CD4-positive, alpha-beta memory T cell (primary cell): Measurements from ENCODE around the gene COX19. TPM values are rescaled to one million over a fixed set of nuclear protein-coding genes. Genes with fewer than 3 reads are reported as not detected.

ENCODE experiments used
- CTCF ChIA-PET: fragments of 350-600 bp; sonication (Branson Sonifier 250); formaldehyde crosslinking; loops from one replicate; lab custom pipeline; 2021; ENCODE audit warnings: inconsistent platforms; ENCODE audit not compliant: partially characterized antibody; lab: Charles Lee
- POLR2A ChIA-PET: fragments of 350-600 bp; sonication (Branson Sonifier 250); formaldehyde crosslinking; loops from one replicate; lab custom pipeline; 2021; ENCODE audit not compliant: partially characterized antibody; lab: Charles Lee
- DNase-seq, 5 donors: peaks; one replicate each; pipeline versions ENCODE4 v3.0.0 to v3.0.0-alpha.2; 2020 to 2022; ENCODE audit warnings: mixed read lengths in 1 of 5
- H3K27ac ChIP-seq: one replicate; pipeline ENCODE4 v1.7.0; 2013; ENCODE audit warnings: low read depth, low read length
- H3K27me3 ChIP-seq: 2 replicates; pipeline ENCODE4 v1.7.0; 2013; ENCODE audit warnings: mild to moderate bottlenecking, low read length, moderate library complexity; ENCODE audit not compliant: insufficient read depth
- H3K36me3 ChIP-seq: 2 replicates; pipeline ENCODE4 v1.7.0; 2013; ENCODE audit warnings: mild to moderate bottlenecking, low read length, moderate library complexity; ENCODE audit not compliant: insufficient read depth
- H3K4me1 ChIP-seq: 2 replicates; pipeline ENCODE4 v1.7.0; 2013; ENCODE audit warnings: mild to moderate bottlenecking, low read length, moderate library complexity; ENCODE audit not compliant: insufficient read depth
- H3K4me3 ChIP-seq, 2 donors: one replicate each; pipeline ENCODE4 v1.7.0; 2013; ENCODE audit warnings: low read length in 2 of 2, mild to moderate bottlenecking in 1 of 2
- H3K9me3 ChIP-seq, 2 donors: one replicate each; pipeline ENCODE4 v1.7.0; 2013; ENCODE audit warnings: low read length in 2 of 2, control low read depth in 1 of 2; ENCODE audit not compliant: control insufficient read depth in 1 of 2
- H3K27ac Mint-ChIP-seq, 7 donors: one replicate each; pipeline ENCODE4 v1.8.0; 2020 to 2021; ENCODE audit warnings: mixed read lengths in 7 of 7, mild to moderate bottlenecking in 6 of 7, inconsistent platforms in 3 of 7, moderate library complexity in 3 of 7
- H3K27me3 Mint-ChIP-seq, 2 donors: one replicate each; pipeline ENCODE4 v1.8.0; 2020 to 2021; ENCODE audit warnings: mixed read lengths in 2 of 2
- H3K36me3 Mint-ChIP-seq, 2 donors: one replicate each; pipeline ENCODE4 v1.8.0; 2020 to 2021; ENCODE audit warnings: mixed read lengths in 2 of 2, inconsistent platforms in 1 of 2, mild to moderate bottlenecking in 1 of 2
- H3K4me1 Mint-ChIP-seq, 4 donors: one replicate each; pipeline ENCODE4 v1.8.0; 2020 to 2021; ENCODE audit warnings: mixed read lengths in 4 of 4, mild to moderate bottlenecking in 1 of 4
- H3K4me3 Mint-ChIP-seq, 8 donors: one replicate each; pipeline ENCODE4 v1.8.0; 2020 to 2021; ENCODE audit warnings: mixed read lengths in 8 of 8, mild to moderate bottlenecking in 7 of 8, moderate library complexity in 6 of 8, inconsistent platforms in 3 of 8
- H3K9me3 Mint-ChIP-seq, 8 donors: one replicate each; pipeline ENCODE4 v1.8.0; 2020 to 2021; ENCODE audit warnings: mixed read lengths in 8 of 8, mild to moderate bottlenecking in 5 of 8, inconsistent platforms in 3 of 8, moderate library complexity in 1 of 8
- intact Hi-C: fragments of 100-400 bp; cut with micrococcal nuclease; formaldehyde crosslinking; loops from one replicate; pipeline ENCODE4 v1.15.1; 2023
- polyA plus RNA-seq, 2 donors: library from polyadenylated mRNA; unstranded; fragments of 300-500 nt; fragmentation: Illumina TruSeq; gene quantifications; one replicate each; pipeline ENCODE4 v1.2.3, GENCODE V29; 2021
- total RNA-seq, 2 experiments: library from RNA; stranded (reverse); gene quantifications; one replicate each; pipeline ENCODE4 v1.2.3, GENCODE V29; 2021

COX19 gene
- total and polyA plus RNA-seq, 4 experiments from 2014 or later: 20.5 to 50.0 (median 33.5) TPM

DNA sequence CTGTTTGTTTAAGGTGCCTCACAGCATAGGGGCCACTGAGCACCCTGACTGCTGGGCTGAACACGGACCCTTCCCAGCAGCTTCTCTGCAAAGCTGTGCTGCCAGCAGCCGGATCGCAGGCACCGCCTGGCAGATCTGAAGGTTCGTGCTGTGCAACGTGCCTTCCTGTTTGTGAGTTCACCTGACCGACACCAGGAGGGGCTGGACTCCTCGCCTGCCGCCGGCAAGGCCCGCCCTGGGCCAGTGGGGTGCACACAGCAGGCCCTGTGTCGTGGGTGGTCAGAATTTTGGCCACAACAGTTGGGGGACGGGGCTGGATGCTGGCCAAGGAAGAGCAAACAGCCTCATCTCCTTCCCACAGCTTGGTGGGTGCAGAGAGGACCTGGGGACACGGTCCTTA, 20.2 kb upstream of the COX19 start:
- Histone ChIP-seq H3K36me3 (no peaks in the 10 kb centered on the region), H3K27me3 (no peaks in the 10 kb centered on the region), H3K9me3 (no peaks in the 10 kb centered on the region), H3K4me1 (peaks cover 4% of the 10 kb centered on the region), H3K4me3 (no peak overlapping the region), H3K27ac (no peak overlapping the region)
- no peak for DNase-seq
- Mint-ChIP-seq H3K4me3 (no peak overlapping the region), H3K4me1 (peaks cover 0 to 6% (median 3%) of the 10 kb centered on the region in 4 donors), H3K9me3 (peaks cover 0 to 2% (median 0%) of the 10 kb centered on the region in 8 donors), H3K27me3 (no peaks in the 10 kb centered on the region), H3K36me3 (peaks cover 3 to 5% of the 10 kb centered on the region in 2 donors), H3K27ac (no peak overlapping the region)
- ChIA-PET POLR2A (interaction anchor here (4.3 kb wide), 1 partner anchor 70 kb away, joined by 44 read pairs; no protein-coding TSS in a partner anchor), CTCF (interaction anchor here (0.7 to 10.0 kb wide), 6 partner anchors 12 to 180 kb away, joined by 3 to 359 read pairs (median 29); partner anchors contain the start of genes GPER1 and GPR146)
- intact Hi-C loops: no loop called here

DNA sequence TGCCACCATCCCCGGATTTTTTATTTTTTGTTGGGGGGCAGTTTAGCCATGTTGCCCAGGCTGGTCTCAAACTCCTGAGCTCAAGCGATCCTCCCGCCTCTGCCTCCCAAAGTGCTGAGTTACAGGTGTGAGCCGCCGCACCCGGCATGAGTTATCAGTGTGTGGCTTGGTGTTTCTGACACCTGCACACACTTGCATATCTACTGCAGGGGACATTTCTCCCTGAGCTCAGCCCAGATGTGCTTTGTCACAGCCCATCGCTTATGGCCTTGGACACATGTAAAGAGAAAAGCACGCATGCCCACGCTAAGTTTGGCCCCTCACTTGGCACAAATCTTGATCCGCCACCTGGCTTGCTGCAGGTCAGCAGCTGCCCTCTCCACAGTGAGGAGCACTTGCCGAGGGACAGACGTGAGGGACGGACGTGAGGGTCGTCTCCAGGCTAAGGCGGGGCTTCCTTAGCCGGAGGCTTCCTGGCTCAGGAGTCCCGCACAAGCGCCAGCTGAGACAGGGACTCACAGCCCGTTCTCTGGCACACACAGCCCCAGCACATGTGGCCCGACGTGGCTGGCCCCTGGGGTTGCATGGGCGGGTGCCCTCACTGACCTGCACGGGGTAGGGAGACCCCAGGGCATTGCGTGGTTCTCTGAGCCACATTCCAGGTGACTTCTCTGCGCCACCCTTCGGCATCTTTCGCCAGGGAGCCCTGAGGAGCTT, 19.4 kb upstream of the COX19 start:
- peaks cover 2 to 3% of the 10 kb centered on the region in 2 donors for H3K36me3 Mint-ChIP-seq
- POLR2A ChIA-PET: interaction anchor here (0.9 to 4.3 kb wide), 2 partner anchors 20 to 71 kb away, joined by 3 to 44 read pairs; partner anchors contain the start of gene COX19
- no peaks in the 10 kb centered on the region for H3K27me3 Mint-ChIP-seq
- H3K4me3 Mint-ChIP-seq: no peak overlapping the region
- DNase-seq: no peak
- Histone ChIP-seq H3K9me3 (no peaks in the 10 kb centered on the region), H3K4me1 (peaks cover 4% of the 10 kb centered on the region), H3K27ac (no peak overlapping the region), H3K36me3 (no peaks in the 10 kb centered on the region), H3K4me3 (no peak overlapping the region), H3K27me3 (no peaks in the 10 kb centered on the region)
- H3K27ac Mint-ChIP-seq: no peak overlapping the region
- H3K9me3 Mint-ChIP-seq: peaks cover 0 to 2% (median 0%) of the 10 kb centered on the region in 8 donors
- CTCF ChIA-PET: interaction anchor here (1.1 to 10.0 kb wide), 9 partner anchors 9 to 181 kb away, joined by 3 to 359 read pairs (median 23); partner anchors contain the start of genes COX19 and GPR146
- intact Hi-C loops: no loop called here
- peaks cover 0 to 6% (median 3%) of the 10 kb centered on the region in 4 donors for H3K4me1 Mint-ChIP-seq

DNA sequence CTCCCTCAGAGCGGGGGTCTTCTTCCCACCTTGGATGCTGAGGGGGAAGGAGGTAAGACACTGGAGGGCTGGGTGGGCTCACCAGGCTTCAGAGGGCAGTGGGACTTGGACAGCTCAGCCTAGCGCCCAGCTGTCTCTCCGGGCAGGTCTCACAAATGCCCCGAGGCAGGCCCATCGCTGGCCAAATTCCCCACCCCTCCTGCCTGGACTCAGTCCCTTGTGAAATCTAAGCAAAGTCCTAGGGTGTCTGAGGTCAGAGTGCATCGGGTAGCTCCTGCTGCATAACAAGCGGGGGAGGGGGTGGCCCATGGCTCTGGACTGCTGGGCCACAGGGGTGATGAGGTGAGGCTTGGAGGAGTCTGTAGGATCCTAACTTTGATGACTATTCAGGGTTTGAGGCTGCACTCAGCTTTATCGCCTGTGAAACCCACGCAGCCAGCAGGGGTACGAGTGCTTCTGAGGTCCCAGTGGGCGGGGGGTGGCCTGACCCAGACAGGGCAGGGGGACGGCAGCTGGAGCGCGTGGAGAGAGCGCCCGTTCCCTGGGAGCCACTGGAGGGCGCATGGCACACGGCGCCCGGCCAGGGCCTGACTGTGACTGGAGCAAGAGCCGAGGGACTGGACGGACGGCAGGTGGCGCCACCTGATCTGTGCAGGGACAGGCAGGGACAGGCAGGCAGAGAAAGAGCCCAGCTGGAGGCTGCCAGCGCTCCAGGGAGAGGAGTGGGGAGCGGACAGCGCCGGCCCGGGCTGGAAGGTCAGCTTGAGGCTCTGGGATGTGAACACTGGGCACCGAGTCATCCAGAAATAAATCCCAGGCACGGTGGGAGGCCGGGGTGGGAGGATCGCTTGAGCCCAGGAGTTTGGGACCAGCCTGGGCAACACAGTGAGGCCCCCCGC, 17.6 kb upstream of the COX19 start:
- H3K4me3 ChIP-seq: no peak overlapping the region
- no peaks in the 10 kb centered on the region for H3K9me3 ChIP-seq
- H3K36me3 ChIP-seq: no peaks in the 10 kb centered on the region
- DNase-seq: peak; percentile 88 to 92 (median 89)
- no peak overlapping the region for H3K27ac ChIP-seq
- peak overlapping the region in 2 of 7 donors; percentile 51 to 89 for H3K27ac Mint-ChIP-seq
- intact Hi-C loops: loop anchor here (1.0 to 2.0 kb wide), 3 partner anchors 36 to 184 kb away; no protein-coding TSS in a partner anchor
- H3K4me1 Mint-ChIP-seq: peaks cover 0 to 6% (median 3%) of the 10 kb centered on the region in 4 donors
- CTCF ChIA-PET: interaction anchor here (0.6 to 10.0 kb wide), 32 partner anchors 11 to 183 kb away, joined by 3 to 359 read pairs (median 5); partner anchors contain the start of genes COX19 and GPR146
- no peaks in the 10 kb centered on the region for H3K27me3 ChIP-seq
- no peak overlapping the region for H3K4me3 Mint-ChIP-seq
- peaks cover 0 to 2% (median 0%) of the 10 kb centered on the region in 8 donors for H3K9me3 Mint-ChIP-seq
- POLR2A ChIA-PET: interaction anchor here (1.1 to 4.3 kb wide), 8 partner anchors 12 to 73 kb away, joined by 3 to 44 read pairs (median 4); partner anchors contain the start of gene COX19
- H3K36me3 Mint-ChIP-seq: peaks cover 0 to 1% of the 10 kb centered on the region in 2 donors
- H3K4me1 ChIP-seq: peaks cover 4% of the 10 kb centered on the region
- H3K27me3 Mint-ChIP-seq: no peaks in the 10 kb centered on the region

DNA sequence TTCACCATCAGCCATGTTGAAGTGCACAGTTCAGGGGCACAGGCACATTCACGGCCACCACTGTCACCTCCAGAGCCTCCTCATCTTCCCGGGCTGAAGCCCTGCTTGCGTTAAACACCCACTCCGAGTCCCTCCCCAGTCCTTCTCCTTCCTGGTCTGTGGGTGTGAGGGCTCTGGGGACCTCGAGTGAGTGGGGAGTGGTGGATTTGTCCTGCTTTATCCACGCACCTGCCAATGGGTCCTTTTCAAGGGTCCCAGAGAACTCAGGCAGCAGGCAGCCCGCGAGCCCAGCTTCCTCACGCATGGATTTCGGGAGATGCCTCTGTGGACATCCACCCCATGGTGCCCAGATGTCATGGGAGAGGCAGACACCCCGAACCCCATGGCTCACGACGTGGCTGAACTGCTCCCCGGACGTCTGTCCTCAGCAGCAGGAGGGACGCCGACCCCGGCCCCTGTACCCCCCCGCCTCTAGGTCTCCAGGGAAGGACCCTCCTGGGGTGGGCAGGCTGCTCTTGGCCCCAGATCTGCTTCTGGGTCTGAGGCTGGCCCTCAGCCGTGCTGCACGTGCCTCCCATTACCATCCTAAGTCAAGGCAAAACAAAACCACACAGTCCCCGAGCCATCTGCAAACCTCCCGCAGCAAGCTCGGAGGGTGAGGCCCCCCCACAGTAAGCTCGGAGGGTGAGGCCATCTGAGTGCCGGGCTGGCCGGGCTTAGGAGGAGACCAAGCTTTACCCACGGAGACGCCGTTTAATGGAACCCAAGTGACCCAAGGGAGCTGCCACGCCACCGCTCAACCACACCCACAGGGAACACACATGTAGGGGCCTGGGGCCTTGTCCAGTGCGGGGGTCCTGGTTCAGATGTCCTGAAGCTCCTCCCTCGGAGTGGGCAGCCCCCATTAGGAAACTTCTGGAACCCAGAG, 16.6 kb upstream of the COX19 start:
- H3K4me3 Mint-ChIP-seq: no peak overlapping the region

DNA sequence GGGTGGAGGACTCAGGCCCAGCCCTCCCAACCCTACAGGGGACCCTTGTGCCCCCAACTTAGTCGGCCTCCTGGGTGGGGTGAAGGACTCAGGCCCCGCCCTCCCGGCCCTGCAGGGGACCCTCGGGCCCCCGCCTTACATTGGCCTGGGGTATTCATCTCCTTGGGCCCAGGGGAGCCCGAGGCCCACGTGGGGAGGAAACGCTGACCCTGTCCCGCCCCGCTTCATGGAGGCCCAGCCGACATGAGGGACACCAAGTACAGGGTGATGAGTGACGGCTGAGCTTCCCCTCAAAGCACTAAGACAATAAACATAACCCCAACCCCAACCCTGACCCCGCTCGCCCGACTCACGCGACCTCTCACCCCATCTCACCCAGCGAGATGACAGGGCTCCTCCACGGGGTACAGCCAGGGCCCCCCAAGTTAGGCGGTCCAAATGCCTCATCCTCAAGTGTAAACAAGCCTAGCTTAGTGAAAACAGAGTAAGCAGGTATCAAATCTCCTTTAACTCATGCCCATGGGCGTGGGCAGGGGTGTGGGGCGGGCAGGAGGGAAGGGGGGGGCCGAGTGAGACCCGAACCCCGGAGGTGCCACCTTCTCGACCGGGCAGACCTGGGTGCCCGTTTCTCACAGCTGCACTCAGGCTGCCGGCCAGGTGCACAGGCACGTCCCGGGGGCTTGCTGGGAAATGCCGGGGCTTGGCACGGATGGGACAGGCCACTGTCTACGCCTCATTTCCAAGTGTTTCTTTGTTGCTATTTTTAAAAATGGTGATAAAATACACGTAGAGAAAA, 15.8 kb upstream of the COX19 start:
- Mint-ChIP-seq H3K4me3 (no peak overlapping the region), H3K9me3 (peaks cover 0 to 2% (median 0%) of the 10 kb centered on the region in 8 donors), H3K27me3 (no peaks in the 10 kb centered on the region), H3K36me3 (no peaks in the 10 kb centered on the region), H3K4me1 (peaks cover 0 to 6% (median 3%) of the 10 kb centered on the region in 4 donors), H3K27ac (no peak overlapping the region)
- H3K4me1 ChIP-seq: peaks cover 4% of the 10 kb centered on the region
- intact Hi-C loops: no loop called here
- no peaks in the 10 kb centered on the region for H3K36me3 ChIP-seq
- no peaks in the 10 kb centered on the region for H3K27me3 ChIP-seq
- CTCF ChIA-PET: interaction anchor here (4.5 to 10.0 kb wide), 2 partner anchors 16 to 73 kb away, joined by 54 to 359 read pairs; partner anchors contain the start of gene COX19
- H3K4me3 ChIP-seq: no peak overlapping the region
- POLR2A ChIA-PET: no interaction called here
- no peaks in the 10 kb centered on the region for H3K9me3 ChIP-seq
- DNase-seq: no peak
- H3K27ac ChIP-seq: no peak overlapping the region

More for the DNA sequence above, 16.6 kb upstream of the COX19 start:
- H3K9me3 ChIP-seq: no peaks in the 10 kb centered on the region
- no peak overlapping the region for H3K27ac Mint-ChIP-seq
- ChIA-PET CTCF (interaction anchor here (0.9 to 10.0 kb wide), 19 partner anchors 10 to 184 kb away, joined by 3 to 359 read pairs (median 8); partner anchors contain the start of genes COX19 and GPR146), POLR2A (interaction anchor here (1.1 to 4.3 kb wide), 6 partner anchors 17 to 74 kb away, joined by 3 to 44 read pairs (median 4); partner anchors contain the start of gene COX19)
- no peaks in the 10 kb centered on the region for H3K27me3 ChIP-seq
- intact Hi-C loops: loop anchor here (2.0 kb wide), 2 partner anchors 37 to 185 kb away; no protein-coding TSS in a partner anchor
- H3K4me3 ChIP-seq: no peak overlapping the region
- peaks cover 0 to 1% of the 10 kb centered on the region in 2 donors for H3K36me3 Mint-ChIP-seq
- H3K27ac ChIP-seq: no peak overlapping the region
- no peaks in the 10 kb centered on the region for H3K27me3 Mint-ChIP-seq
- H3K4me1 ChIP-seq: peaks cover 4% of the 10 kb centered on the region
- H3K9me3 Mint-ChIP-seq: peaks cover 0 to 2% (median 0%) of the 10 kb centered on the region in 8 donors
- DNase-seq: no peak
- peaks cover 0 to 6% (median 3%) of the 10 kb centered on the region in 4 donors for H3K4me1 Mint-ChIP-seq
- no peaks in the 10 kb centered on the region for H3K36me3 ChIP-seq
